GM21528 (cell line): ENCODE results near the gene PRELID1.

Experiments used
- ATAC-seq: cut with Tn5 transposase; IDR thresholded peaks from one replicate; pipeline ENCODE4 v1.9.1; 2021; ENCODE audit warnings: mild to moderate bottlenecking, moderate library complexity; ENCODE audit not compliant: unreplicated experiment, low FRiP score

Gene PRELID1

GRCh38 chr5:177312649-177313181 lies 9.1 kb downstream of the PRELID1 start:
- ATAC-seq, result peak; percentile 26

DNA sequence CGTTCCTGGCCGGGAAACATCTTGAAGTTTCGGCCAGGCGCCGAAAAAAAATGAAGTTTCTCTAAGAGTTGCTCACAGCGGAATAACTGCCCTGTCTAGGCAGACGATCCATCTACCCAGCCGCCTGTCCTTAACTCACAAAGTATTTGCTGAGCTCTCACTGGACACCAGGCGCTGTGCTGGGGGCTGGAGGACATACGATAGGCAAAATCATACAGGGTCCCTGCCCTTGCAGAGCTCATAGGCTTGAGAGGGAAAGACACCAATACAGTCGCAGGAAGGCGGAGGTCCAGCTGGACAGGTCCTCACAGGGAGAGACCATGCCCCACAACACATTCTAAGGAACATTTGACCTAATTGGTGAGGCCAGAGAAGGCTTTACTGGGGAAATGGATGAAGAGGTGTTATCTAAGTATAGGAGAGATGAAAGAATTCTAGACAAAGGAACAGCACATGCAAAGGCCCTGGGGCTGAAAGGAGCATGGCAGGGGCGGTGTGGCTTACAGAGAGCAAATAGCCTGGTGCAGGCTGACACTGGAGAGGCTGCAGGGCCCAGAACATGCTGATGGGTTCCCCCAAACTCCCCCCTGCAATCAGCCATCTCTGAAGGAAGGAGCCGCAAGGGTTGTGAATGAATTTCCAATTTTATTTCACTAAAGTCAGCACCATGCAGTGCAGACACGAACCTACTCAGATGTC lies 10.1 kb downstream of the PRELID1 start:
- ATAC-seq, result no peak

DNA sequence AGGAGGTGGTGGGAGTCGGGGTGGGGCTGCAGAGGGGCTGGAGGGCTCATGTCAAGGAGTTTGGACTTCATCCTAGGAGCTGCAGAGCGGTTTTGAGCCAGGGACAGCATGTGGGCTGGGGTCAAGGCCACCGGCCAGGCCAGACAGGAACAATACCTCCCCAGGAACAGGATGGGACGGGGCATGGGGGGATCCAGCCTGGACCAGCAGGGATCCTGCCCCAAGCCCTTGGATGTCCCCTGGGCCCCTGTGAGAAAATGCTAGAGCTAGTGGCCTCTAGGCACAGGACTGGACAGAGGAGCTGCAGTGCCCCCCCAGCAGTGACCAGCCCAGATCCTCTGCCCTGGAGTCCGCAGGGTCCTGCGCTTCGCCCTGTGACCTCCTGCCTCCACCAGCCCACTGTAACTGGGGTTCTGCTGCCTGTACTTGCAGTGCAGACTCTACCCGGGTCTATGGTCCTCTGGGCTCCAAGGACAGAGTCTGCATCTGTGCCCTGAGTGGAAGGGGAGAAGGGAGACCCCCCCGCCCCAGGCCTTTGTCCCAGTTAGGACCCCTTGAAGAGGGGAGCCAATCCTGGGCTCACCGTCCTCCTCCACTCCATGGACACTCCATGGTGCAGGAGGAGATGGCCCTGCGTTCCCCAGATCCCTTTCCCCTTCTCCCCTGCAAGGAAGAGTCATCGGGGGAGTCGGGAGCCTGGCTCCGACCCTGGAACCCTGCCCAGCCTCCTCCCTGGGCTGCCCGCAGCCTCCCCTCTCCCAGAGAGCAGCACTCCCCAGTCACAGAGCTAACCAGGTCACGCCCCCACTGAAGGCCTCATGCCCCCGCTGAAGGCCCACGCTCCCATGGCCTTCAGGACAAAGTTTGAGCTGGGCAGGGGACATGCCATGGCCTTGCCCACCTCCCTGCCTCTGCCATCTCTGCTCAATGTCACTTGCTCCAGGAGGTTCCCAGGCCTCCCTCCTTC lies 11.1 kb downstream of the PRELID1 start:
- no peak for ATAC-seq

GRCh38 chr5:177315411-177315810 lies 11.8 kb downstream of the PRELID1 start:
- ATAC-seq, result no peak

DNA sequence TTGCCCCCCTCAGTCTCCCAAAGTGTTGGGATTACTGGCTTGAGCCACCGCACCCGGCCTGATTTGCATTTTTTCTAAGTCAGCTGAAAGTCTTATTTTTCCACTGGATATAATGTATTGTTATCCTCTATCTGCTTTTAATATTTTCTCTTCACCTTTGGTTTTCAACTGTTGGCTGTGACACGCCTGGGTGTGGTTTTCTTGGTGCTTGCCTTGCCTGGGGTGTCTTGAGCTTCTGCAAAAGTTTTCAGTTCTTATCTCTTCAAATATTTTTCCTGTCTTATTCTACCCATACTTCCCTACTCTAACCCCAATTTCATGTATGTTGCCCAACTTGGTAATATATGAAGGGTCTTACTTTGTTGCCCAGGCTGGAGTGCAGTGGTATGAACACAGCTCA lies 12.4 kb downstream of the PRELID1 start:
- no peak for ATAC-seq

GRCh38 chr5:177317959-177318377 lies 14.4 kb downstream of the PRELID1 start:
- ATAC-seq, result no peak

DNA sequence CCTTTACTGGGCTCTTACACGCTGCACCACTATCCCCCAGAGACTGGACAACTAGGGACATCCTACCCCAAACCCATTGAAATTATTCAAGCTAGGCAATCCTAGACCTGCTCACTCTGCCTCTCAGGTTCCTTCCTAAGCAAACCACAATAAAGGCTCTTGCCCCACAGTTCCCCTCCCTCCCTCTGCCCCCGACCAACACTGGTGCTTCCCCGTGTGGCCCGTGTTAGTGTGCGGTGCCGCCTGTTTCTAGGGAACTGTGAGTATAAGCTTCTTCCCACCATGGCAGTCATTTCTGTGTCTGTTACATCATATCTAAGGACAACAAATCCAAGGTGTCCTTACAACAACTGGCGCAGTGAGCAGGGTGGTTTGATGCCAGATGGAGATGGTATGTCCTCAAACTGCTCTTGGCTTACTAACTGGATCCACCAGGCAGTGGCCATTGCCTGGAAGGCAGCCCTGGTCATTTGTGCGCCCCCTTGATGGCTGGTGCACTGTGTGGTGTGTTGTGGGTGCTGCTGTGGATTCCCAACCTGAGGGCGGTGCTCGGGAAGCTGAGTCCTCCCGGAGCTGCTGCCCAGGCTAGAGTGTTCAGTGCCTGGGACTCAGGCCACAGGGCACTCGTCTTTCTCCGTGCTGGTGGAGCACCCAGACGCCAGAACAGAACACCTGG lies 16.5 kb downstream of the PRELID1 start:
- no peak for ATAC-seq

DNA sequence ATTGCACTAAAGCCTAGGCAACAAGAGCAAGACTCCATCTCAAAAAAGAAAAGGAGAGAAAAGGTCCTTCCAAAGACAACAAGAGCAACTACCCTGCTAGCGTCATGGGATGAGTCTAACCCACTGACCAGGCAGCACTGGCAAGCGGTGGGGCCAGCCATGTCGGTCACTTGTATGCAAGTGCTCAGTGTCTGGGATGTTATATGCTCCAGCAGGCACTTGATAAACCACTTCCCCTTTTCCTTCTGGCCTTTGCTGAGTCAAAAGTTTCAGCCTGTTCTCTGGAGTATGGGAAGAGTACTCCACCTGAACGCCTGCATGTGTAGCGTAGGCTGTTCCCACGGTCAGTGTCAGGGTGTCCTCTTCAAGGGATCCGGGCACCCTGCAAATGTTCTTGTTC lies 17.3 kb downstream of the PRELID1 start:
- ATAC-seq, result no peak

DNA sequence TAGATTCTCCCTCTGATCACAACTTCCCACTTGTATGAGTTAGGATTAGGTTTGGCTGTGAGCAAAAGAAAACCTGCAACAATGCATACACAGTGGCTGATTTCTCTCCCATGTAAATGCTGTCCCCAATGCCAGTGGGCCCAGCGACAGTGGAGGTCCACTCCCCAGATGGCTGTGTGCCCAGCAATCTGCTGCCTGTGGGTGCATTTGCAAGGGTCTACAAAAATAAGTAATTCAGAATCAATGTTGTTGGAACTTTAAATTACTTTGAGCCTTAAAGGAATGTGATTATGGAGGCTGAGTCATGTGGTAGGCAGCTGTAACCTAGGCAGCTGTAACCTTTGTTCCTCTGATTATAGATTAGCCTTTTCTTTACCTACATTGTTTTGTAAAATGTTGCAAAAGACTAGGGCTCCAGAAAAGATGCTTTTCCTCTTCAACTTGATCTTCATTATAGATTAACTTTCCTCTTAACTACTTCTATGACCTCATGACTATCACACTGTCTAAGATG lies 22.3 kb downstream of the PRELID1 start:
- ATAC-seq, result no peak

DNA sequence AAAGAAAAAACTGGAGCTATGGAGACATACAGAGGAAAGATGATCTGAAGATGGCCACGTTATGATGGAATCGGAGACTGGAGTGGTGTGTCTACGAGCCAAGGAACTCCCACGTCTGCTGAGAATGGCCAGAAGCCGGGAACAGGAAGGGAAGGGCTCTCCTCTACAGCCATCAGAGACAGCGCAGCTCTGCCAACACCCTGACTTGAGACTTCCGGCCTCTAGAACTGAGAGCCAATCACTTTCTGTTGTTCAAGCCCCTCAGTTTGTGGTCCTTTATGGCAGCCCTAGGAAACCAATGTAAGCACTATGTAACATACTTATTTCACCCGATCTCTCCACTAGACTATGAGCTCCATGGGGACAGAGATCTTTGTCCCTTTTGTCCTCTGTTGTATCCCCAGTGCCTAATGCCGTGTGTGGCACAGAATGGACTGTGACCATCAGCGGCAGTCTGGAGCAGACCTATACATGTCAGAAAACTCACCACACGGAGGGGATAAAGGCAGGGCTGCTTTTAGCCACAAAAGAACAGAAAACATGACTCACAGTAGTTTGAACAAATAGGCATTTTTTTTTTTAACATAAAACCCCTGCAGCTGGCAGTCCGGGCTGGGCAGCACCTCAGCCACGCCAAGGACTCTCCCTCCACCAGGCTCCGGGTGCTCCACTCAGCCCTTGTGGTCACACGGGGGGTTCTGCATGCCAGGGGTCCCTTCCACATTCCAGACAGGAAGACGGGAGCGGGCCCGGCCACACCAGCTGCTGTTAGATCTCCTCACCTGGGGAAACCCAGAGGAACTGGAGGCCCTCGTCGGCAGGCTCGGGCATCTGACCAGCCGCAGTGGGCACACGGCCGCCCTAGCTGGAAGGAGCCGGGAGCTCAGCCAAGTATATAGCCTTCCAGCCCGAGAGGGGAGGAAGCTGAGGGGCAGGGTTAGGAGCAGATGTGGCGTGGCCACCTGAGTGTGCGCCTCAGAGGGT lies 24.2 kb downstream of the PRELID1 start:
- no peak for ATAC-seq

DNA sequence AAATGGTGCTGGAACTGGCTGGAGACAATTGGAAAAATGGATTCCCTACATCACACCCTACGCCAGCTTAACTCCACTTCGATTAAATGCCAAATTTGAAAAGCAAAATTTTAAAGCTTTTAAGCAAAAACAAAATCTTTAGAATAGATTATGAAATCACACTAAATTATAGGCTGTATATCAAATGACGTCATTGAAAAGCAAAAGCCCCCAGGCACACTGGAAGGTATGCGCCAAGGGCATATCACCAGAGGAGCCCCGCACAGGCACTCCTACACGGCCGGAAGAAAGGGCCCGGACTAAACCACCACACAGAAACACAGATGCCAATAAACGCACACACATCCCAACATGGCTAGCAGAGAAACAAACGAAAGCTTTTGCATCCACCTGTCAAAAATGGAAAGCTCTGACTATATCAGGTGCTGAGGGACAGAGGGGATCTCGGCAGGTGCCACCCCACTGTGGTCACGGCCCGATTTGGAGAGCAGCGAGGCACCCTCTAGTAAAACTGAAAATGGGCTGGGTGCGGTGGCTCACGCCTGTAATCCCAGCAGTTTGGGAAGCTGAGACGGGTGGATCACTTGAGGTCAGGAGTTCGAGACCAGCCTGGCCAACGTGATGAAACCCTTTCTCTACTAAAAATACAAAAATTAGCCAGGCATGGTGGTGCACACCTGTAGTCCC lies 25.1 kb downstream of the PRELID1 start:
- ATAC-seq, result no peak

- no peak for ATAC-seq
Measured at GRCh38 chr5:177329883-177330282, 26.3 kb downstream of the PRELID1 start.

DNA sequence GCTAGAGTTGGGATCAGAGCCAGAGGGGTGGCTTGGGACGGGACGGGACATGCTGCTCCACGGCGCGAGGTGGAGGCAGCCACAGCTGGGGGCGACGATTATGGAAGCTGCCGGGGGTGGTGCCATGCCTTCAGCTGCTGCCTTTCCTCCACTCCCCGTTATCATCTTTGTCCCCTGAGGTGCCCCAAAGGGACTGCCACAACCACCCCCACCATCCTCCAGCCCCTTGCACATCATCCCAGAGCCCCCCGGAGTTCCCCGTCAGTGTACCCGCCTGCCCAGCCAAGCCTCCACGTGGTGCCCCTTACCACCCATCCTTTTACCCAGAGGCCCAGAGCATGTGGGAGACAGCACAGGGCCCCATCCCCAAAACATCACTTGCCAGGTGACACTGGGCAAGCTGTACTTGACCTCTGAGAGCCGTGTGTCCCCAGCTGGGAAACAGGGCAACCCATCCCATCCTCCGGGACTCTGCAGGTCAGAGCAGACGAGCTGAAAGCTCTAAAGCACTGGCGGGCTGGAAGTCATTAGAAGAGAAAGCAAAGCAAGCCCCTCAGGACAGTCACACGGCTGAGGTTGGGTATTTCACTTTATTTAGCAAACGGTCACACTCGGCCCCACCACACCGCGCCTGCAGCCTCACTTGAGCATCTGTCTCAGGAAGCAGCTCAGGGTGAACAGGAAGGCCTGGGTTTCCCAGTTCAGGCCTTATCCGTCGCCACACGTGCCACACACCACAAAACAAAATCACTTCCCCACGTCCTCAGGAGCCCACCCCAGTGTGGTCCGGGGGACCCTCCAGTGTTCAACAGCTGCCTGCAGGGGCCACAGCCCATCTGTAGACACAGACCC lies 27.6 kb downstream of the PRELID1 start:
- ATAC-seq, result no peak

- no peak for ATAC-seq
Measured at GRCh38 chr5:177332031-177332895, 28.7 kb downstream of the PRELID1 start.

DNA sequence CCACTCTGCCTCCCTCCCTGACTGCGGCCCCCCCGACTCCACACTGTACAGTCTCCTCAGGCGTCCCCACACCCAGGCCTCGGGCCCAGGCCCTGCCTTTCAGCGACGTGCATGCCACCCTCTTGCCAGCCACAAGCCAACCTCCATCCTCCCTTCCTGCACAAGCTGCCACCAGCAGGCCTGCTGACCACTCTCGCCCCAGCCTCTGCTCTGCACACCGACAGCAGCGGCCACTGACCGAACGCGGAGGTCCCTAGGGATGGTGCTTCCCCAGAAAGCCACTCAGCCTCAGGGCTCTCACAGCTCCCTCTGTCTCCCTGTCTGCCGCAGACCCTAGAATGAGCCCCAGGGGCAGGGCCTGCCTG lies 29.3 kb downstream of the PRELID1 start:
- no peak for ATAC-seq

GRCh38 chr5:177333420-177334154 lies 30.0 kb downstream of the PRELID1 start:
- ATAC-seq, result no peak
